Mucosa of gallbladder (tissue), 1 donor: Measurements from ENCODE around the gene PAWR. TPM values are rescaled to one million over a fixed set of nuclear protein-coding genes. Genes with fewer than 3 reads are reported as not detected.
"Not testable (repeated sequence)": the region's sequence is repeated elsewhere in the genome, so short reads cannot be mapped to it uniquely, and the experiment has no call there.

Source experiments
- DNase-seq: peaks from one replicate; pipeline ENCODE4 v3.0.0-alpha.2; 2020; ENCODE audit warnings: low spot score
- total RNA-seq: library from RNA; stranded (reverse); gene quantifications from one replicate; pipeline ENCODE4 v1.2.1, GENCODE V29; 2021
- donor health status: DM: no; HTN: no; CAD: no.

PAWR gene
- total RNA-seq, 1 donor from 2014 or later = 123 TPM

DNA sequence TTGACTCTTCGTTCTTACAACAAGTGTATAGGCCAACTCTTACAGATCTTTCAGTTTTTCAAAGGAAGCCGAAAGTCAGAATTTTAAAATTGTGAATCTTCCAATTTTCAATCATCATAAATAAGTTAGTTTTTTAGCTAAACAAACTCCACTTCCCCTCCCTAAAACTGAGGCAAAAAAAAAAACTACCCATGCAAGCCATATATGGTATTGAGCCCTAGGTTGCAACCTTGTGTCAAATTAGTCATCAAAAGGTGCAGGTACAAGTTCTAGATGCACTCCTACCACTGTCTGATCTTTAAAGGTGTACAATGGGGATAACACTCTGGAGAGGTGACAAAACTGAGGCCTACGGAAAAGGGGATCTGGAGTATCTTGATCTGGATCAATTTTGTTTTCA, 97.9 kb downstream of the PAWR start:
- DNase-seq = no peak

DNA sequence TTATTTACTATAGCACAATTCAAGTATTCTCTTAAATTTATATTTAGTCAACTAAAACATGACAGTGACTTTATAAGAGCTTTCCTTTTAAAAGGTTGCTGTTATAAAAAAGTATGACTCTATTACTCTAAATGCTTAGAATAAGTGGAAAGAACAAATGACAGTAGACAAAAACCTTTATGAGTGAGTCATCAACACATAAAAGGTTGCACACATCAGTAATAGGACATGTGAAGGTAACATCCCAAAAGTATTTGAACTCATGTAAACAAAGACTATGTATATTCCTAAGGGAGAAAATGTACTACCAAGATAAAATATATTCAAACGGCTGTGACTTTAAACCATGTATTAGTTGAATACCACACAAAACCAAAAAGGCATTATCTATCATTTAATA, 98.8 kb downstream of the PAWR start:
- DNase-seq = no peak

DNA sequence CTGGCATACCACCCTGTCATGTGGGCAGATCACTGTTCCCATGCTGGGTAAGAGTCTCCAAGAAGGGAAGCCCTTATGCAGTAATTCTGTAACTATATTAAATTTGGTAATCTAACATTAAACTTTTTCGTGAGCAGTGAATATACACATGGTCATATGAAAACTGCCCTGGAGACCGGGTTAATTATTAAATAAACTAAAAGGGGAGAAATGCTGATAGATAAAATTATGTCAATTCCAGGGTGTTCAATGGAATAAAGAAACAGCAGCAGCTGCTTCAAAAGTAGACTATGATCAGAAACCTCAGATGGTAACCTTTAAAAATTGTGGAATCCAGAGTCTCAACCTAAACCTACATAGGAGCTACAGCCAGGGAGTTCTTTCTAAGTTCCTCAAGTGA, 100.0 kb downstream of the PAWR start:
- no peak for DNase-seq

DNA sequence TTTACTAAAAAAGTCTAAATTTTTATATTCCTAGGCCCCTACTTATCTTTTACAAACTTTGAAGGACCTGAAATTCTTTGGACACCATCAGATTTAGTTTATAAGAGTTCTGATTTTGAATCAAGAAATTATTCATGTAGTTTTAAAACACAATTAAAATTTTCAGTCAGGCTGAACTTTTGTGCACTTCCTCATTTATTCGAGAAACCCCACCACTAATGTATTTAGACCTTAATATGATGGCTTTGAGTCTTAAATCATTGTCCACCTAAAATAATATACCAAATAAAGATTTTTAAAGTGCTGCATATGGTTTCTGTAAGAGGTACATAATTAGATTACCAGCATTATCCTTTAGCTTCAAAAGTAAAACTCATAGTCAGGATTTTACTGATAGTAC, 103.4 kb downstream of the PAWR start:
- no peak for DNase-seq

DNA sequence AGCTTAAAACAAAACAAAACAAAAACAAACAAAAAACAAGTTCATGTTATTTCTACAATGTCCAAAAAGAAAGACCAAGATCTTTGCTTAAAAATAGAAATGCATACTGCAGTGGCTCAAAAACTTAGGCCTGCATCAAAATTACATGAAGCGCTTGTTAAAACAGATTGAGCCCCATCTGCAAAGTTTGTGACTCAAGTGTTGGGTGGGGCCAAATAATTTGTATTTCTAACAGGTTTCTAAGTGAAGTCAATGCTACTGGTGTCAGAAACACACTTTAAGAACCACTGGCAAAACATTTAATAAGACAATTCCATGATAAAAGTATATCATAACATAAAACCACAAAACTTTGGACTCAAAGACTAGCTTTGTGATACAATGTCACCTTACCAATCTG, 105.6 kb downstream of the PAWR start:
- no peak for DNase-seq

DNA sequence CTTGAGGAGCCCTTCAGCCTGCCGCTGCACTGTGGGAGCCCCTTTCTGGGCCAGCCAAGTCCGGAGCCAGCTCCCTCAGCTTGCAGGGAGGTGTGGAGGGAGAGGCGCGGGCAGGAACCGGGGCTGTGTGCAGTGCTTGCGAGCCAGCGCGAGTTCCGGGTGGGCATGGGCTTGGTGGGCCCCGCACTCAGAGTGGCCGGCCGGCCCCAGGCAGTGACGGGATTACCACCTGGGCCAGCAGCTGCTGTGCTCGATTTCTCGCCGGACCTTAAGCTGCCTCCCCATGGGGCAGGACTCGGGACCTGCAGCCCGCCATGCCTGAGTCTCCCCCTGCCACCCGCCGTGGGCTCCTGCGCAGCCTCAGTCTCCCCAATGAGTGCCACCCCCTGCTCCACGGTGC, 116.9 kb downstream of the PAWR start:
- DNase-seq = no peak

DNA sequence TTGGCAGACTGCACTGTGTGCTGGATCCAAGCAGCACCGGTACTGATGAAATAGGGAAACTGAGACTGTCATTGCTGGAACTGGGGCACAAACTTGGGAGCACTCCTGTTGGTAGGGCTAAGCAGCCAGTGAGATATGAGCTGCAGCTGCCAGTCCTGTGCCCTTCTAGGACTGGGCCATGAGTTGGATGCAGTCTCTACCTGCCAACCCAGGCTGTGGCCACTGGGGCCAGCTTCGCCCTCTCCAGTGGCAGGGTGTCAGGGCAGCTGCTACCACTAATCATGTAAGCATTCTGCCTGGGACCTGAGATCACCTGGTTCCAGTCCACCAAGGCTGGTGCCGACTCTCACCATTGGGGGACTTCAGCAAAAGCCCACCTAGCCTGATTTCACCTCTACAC, 121.1 kb downstream of the PAWR start:
- DNase-seq = no peak

DNA sequence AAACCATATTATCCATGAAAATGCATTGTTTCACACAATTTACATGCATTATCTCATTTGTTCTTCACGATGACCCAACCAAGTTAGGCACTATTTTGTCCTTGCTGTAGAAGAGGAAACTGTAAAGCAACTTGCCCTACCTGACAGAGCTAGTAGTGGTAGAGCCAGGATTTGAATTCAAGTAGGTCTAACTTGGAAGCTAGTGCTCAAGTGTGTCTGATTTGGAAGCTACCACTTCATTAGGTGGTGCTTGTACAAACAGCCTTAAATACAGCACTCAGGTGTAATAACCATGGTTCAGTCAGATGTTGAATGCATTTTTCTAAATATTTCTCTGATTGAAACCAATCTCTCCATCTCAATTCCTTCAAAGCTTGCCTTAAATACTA, 123.6 kb downstream of the PAWR start:
- DNase-seq = no peak

DNA sequence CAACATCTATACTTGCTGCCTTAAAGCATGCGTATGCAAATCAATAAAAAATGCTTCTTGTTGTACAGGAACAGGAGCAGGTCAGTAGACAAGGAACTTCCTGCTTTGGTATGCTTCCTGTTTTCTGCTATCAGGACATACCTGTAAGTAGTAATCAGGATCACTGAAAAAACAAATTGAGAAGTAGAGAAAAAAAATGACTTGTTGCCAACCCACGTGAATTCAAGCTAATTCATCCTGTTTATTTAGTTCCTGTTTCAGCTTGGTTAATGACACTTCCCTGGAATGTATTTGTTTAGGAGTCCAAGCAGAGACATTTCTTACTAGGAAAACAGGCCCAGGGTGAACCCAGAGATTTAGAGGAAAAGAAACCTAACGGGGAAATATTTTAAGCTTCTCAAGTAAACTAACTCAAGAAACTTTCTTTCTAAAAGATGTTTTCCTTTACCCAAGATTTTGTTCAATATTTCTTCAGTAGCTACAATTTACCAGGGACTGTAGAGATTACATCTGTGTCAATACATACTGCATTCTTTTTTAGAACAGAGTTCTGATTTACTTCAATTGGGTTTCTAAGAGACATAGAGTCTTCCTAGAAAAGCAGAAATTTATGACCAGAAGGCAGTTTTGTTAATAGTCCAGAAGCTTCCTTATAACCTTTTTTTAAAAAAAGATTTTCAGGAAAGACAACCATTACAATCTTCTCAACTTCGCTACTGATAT, 124.2 kb downstream of the PAWR start:
- peak; percentile 34 for DNase-seq

DNA sequence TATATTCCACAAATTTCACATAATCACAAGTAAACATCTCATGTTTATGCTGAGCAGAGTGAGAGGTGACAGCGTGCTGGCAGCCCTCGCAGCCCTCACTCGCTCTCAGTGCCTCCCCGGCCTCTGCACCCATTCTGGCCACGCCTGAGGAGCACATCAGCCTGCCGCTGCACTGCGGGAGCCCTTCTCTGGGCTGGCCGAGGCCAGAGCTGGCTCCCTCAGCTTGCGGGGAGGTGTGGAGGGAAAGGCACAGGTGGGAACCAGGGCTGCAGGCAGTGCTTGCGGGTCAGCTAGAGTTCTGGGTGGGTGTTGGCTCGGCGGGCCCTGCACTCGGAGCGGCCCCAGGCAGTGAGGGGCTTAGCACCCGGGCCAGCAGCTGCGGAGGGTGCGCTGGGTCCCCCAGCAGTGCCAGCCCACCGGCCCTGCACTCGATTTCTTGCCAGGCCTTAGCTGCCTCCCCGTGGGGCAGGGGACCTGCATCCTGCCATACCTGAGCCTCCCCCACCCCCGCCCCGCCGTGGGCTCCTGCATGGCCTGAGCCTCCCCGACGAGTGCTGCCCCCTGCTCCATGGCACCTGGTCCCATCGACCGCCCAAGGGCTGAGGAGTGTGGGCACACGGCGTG, 125.9 kb downstream of the PAWR start:
- DNase-seq = not testable (repeated sequence)

DNA sequence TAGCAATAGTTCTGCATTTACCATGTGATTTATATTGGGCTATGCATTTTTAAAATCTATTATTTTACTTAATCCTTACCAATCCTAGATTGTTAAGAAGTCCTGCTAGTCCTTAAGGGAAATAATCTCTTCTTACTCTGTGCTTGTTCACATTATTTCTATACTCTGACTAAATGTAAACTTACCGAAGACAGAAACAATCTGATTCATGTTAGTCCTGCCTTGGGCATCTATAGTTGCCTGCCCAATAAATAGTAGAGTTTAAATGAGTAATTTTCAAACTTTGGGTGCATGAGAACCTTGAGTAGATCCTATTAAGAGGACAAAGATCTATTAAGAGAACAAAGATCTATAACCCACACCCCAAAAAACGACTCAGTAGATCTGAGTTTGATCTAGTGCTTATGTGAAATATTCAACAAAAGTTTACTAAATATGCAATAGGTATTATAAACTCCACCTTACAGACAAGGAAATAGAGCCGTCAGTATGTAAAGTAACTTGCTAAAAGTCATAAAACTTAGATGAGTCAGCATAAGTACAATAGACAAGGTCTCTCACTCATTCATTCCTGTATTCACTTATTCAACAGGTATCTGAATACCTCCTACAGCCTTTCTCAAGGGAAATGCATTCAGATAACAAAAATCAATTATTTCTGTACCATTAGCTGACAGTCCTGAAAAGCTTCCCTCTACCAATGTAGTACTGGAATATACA, 127.6 kb downstream of the PAWR start:
- no peak for DNase-seq

DNA sequence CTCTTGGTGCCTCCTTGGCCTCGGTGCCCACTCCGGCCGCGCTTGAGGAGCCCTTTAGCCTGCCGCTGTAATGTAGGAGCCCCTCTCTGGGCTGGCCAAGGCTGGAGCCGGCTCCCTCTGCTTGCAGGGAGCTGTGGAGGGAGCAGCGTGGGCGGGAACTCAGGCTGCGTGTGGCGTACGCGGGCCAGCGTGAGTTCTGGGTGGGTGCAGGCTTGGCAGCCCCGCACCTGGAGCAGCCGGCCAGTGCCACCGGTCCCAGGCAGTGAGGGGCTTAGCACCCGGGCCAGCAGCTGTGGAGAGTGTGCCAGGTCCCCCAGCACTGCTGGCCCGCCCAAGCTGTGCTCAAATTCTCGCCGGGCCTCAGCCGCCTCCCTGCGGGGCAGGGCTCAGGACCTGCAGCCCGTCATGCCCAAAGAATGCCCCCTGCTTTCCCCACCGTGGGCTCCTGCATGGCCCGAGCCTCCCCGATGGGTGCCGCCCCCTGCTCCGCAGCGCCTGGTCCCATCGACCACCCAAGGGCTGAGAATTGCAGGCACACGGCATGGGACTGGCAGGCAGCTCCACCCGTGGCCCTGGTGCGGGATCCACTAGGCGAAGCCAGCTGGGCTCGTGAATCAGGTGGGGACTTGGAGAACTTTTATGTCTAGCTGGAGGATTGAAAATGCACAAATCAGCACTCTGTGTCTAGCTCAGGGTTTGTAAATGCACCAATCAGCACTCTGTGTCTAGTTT, 129.2 kb downstream of the PAWR start:
- DNase-seq = no peak

DNA sequence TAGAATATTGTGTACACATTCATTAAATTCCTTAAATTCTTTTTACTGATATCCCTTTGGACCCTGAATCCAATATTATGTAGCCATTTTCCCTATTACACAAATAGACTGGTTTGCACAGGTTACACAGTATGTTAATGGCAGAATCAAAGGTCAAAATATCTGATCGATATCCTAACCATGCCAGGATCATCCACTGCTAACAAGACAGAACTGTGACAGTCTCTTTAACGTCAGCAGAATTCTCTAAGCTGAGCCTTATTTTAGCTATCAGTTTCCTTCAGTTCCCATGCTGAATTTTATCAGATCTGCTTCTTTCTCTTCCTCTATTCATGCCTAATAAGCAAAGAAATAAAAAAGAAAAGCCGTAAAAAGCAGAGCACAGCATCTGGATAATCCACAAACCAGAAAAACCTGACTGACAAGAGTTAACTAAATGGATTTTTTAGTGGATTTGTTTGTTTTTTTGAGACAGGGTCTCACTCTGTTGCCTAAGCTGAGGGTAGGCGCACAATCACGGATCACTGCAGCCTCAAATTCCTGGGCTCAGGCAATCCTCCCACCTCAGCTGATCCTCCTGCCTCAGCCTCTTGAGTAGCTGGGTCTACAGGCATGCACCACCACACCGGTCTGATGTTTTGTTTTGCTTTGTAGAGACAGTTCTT, 130.4 kb downstream of the PAWR start:
- peak; percentile 38 for DNase-seq

DNA sequence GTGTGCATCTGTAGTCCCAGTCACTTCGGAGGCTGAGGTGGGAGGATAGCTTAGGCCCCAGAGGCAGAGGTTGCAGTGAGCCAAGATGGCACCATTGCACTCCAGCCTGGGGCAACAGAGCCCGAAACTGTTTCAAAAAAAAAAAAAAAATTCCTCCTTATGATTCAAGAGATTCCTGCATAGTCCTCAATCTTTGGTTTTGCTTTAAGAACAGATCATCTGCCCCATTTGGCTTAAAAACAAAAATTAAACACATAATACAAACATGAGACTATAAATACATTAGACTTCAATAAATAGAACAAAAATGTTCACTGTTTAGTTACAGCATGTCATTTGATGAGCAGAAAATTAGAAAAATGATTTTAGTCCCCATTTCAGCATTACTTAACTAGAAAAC, 131.2 kb downstream of the PAWR start:
- DNase-seq = no peak

DNA sequence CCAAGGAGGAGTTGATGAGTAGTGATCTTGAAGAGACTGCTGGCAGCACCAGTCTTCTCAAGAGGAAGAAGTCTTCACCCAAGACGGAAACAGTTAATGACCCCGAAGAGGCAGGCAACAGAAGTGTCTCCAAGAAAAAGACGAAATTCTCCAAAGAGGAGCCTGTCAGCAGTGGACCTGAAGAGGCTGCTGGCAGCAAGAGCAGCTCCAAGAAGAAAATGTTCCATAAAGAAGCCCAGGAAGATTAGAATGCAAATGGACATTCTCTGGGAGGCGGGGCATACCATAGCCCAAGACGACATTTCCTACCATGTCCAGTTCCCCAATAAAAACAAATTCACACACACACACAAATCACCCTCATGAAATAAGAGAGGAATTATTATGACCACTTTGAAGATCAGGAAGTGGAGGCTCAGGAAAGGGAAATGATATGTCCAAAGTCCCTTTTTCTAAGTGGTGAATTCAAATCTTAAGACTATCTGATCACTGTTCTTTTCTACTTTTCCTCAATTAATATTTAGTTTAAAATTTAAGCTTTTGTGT, 131.8 kb downstream of the PAWR start:
- DNase-seq = no peak

DNA sequence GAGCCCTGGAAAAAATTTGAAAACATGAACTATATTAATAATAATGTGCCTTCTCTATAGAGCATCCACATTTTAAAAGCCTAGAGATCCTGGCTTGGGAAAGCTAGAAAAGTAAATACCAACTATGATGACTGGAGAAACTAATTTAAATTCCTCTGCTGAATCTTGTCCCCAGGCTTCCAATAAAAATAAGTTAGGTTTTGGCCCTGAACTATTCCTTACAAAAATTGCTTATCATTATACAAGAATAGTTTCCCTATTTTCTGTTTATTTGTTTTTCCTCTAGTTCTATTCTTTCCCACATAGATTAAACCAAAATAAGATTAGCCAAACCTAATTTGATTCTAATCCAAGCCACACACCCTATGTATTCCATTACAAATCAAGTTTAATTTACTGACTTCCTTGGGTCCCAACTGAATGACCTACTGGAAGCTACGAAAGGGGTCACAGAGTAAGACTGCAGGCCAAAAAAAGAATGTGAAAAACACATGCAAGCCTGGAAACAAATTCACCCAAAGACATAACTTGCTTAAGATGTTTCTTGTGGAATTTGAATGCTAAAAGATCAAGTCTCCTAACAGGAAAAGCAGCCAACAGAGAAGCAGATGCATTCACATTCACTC, 133.0 kb downstream of the PAWR start:
- no peak for DNase-seq

DNA sequence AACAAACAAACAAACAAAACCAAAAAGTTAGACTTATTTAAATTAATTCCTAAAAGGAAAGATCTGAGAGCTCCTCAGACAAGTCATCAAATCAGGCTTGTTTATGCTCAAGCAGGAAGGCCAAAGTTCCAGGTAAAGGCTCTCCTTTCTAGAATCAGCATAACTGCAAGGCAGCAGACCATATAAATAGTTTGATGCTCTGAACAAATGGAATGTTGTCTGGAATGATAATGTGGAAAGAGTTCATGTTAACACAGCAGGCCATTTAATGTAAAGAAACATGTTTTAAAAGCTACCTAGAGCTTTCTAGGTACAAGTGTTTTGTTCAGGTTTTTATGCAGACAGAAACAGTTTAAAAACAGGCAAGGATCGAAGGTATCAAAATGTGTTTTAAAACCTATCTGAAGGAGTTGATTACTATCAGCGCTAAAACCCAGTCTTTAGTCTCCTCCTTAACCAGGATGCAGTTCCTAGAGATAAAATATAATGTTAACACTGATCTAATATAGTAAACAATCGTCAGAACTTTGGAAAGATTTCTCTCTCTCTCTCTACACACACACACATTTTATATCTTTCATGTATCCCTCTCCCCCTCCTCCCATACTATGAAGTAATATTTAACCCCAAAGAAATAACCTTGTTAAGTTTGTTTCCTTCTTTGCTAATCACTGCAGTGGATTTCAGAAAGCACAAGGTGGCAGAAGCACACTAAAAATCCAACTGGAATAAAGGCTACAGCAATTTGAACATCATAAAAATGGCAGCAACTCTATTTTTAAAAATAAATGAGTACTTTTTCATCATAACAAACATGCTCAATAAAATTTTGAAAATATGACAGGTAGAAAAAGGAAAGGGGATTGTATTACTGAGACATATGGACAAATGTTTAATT, 135.5 kb downstream of the PAWR start:
- peak; percentile 48 for DNase-seq

DNA sequence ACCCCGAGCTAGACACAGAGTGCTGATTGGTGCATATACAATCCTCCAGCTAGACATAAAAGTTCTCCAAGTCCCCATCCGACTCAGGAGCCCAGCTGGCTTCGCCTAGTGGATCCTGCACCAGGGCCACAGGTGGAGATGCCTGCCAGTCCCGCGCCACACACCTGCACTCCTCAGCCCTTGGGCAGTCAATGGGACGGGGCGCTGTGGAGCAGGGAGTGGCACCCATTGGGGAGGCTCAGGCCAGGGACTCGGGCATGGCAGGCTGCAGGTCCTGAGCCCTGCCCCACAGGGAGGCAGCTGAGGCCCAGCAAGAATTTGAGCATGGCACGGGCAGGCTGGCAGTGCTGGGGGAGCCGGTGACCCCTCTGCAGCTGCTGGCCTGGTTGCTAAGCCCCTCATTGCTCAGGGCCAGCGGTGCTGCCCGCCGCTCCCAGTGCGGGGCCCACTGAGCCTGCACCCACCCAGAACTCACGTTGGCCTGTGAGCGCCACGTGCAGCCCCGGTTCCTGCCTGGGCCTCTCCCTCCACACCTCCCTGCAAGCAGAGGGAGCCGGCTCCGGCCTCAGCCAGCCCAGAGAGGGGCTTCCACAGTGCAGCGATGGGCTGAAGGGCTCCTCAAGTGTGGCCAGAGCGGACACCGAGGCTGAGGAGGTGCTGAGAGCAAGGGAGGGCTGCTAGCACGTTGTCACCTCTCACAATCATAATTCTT, 136.7 kb downstream of the PAWR start:
- DNase-seq = no peak

DNA sequence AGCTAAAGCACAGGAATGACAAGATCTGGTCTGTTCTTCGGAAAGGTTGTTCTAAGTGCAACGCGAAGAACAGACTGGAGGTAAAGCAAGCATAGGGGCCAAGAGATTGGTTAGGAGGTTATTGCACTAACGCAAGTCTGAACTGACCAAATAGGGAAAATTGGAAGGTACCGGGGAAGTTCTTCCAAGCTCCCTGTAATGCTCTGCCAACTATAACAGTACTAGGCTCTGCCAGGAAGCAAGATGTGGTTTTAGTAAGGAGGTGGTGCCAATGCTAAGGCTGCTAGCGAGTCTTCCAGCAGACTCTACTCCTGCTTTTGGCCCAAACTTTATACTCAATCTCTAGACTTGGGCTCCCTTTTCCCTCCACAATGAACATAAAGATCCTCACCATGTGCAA, 138.6 kb downstream of the PAWR start:
- no peak for DNase-seq
